Activated T-helper 2 cell treated with anti-CD3 and anti-CD28 coated beads, Interferon-gamma antibody, Interleukin-2, Interleukin-4, amounts not matched to agents 10 μg/mL and 5 μg/mL and 100 μg/mL, durations not matched to agents 14 hours and 24 hours and 36 hours (primary cell): ENCODE measurements around the gene TM2D3. TPM values are rescaled to one million over a fixed set of nuclear protein-coding genes. Genes with fewer than 3 reads are reported as not detected.

ENCODE experiments used
- DNase-seq: peaks from one replicate; pipeline ENCODE4 v3.0.0; 2021; ENCODE audit warnings: low spot score
- H3K27ac Mint-ChIP-seq: one replicate; pipeline ENCODE4 v1.8.0; 2021; ENCODE audit warnings: mixed read lengths
- H3K27me3 Mint-ChIP-seq: one replicate; pipeline ENCODE4 v1.8.0; 2021; ENCODE audit warnings: low read depth, mixed read lengths
- H3K36me3 Mint-ChIP-seq: one replicate; pipeline ENCODE4 v1.8.0; 2021; ENCODE audit warnings: low read depth, mixed read lengths
- H3K4me1 Mint-ChIP-seq: one replicate; pipeline ENCODE4 v1.8.0; 2021; ENCODE audit warnings: low read depth, mixed read lengths
- H3K4me3 Mint-ChIP-seq: one replicate; pipeline ENCODE4 v1.8.0; 2021; ENCODE audit warnings: low read depth, mild to moderate bottlenecking, moderate library complexity, mixed read lengths
- H3K9me3 Mint-ChIP-seq: one replicate; pipeline ENCODE4 v1.8.0; 2021; ENCODE audit warnings: mixed read lengths
- intact Hi-C: fragments of 100-400 bp; cut with micrococcal nuclease; formaldehyde crosslinking; loops from one replicate; pipeline ENCODE4 v1.15.1; 2023
- total RNA-seq: library from RNA; stranded (reverse); gene quantifications from 2 replicates; pipeline ENCODE4 v1.2.3, GENCODE V29; 2022

TM2D3 gene
- total RNA-seq, 1 donor from 2014 or later, result 42.6 TPM

DNA sequence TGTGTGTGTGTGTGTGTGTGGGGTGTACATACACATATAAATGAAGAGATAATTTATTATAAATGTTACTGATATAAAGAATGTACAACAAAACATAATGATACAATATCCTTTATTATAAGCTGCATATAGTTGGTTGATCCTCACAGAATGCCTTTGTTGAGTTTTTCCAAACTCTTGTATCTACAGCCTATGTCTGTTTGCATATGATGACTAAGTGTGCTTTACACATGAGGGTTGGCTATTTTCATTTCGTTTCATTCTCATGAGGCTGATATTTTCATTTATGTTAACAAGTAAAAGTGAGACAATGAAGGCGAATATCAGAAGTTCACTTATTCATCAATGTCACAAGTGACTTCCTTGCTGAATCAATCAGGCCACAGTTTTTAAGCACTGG lies 45.1 kb downstream of the TM2D3 start:
- Mint-ChIP-seq H3K36me3 (no peaks in the 10 kb centered on the region), H3K27ac (no peak overlapping the region), H3K9me3 (no peaks in the 10 kb centered on the region), H3K4me1 (no peaks in the 10 kb centered on the region), H3K4me3 (no peak overlapping the region), H3K27me3 (no peaks in the 10 kb centered on the region)
- DNase-seq, result no peak
- intact Hi-C loops, result no loop called here

GRCh38 chr15:101604124-101604874 lies 47.9 kb downstream of the TM2D3 start:
- intact Hi-C loops, result no loop called here
- no peaks in the 10 kb centered on the region for H3K36me3 Mint-ChIP-seq
- no peaks in the 10 kb centered on the region for H3K9me3 Mint-ChIP-seq
- H3K27me3 Mint-ChIP-seq, result peaks cover 7% of the 10 kb centered on the region
- no peaks in the 10 kb centered on the region for H3K4me1 Mint-ChIP-seq
- no peak for DNase-seq
- no peak overlapping the region for H3K27ac Mint-ChIP-seq
- H3K4me3 Mint-ChIP-seq, result no peak overlapping the region

- Mint-ChIP-seq H3K36me3 (no peaks in the 10 kb centered on the region), H3K27me3 (peaks cover 11% of the 10 kb centered on the region), H3K4me3 (no peak overlapping the region), H3K9me3 (peaks cover 4% of the 10 kb centered on the region), H3K27ac (no peak overlapping the region), H3K4me1 (no peaks in the 10 kb centered on the region)
- intact Hi-C loops, result no loop called here
- no peak for DNase-seq
These were observed 49.4 kb downstream of the TM2D3 start for GRCh38 chr15:101602801-101603200.

- intact Hi-C loops, result no loop called here
These were observed 52.1 kb downstream of the TM2D3 start for GRCh38 chr15:101600035-101600434.

DNA sequence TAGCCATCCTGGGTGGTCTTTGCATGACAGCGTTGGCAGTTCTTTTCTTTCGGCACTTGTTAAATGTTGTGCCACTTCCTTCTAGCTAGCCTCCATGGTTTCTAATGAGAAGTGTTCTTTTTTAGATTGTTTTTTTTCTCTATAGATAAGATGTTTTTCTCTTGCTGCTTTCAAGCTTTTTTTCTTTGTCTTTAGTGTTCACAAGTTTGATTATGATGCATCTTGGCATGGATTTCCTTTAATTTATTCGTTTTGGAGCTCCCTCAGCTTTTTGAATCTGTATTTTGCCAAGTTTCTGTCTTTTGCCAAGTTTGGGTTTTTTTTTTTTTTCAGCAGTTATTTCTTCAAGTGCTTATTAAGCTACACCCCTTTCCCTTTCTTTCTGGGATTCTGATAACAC lies 53.1 kb downstream of the TM2D3 start:
- Mint-ChIP-seq H3K27ac (no peak overlapping the region), H3K36me3 (no peaks in the 10 kb centered on the region), H3K9me3 (peaks cover 12% of the 10 kb centered on the region), H3K4me3 (no peak overlapping the region), H3K27me3 (peaks cover 16% of the 10 kb centered on the region), H3K4me1 (no peaks in the 10 kb centered on the region)
- DNase-seq, result no peak
- intact Hi-C loops, result no loop called here

More at GRCh38 chr15:101600035-101600434, 52.1 kb downstream of the TM2D3 start:
- Mint-ChIP-seq H3K27me3 (peaks cover 16% of the 10 kb centered on the region), H3K4me3 (no peak overlapping the region), H3K36me3 (no peaks in the 10 kb centered on the region), H3K27ac (no peak overlapping the region), H3K9me3 (peaks cover 12% of the 10 kb centered on the region), H3K4me1 (no peaks in the 10 kb centered on the region)
- no peak for DNase-seq

- DNase-seq, result no peak
- no peak overlapping the region for H3K4me3 Mint-ChIP-seq
- H3K9me3 Mint-ChIP-seq, result peaks cover 12% of the 10 kb centered on the region
- no peaks in the 10 kb centered on the region for H3K36me3 Mint-ChIP-seq
- H3K27me3 Mint-ChIP-seq, result peaks cover 16% of the 10 kb centered on the region
- intact Hi-C loops, result no loop called here
- no peaks in the 10 kb centered on the region for H3K4me1 Mint-ChIP-seq
- H3K27ac Mint-ChIP-seq, result no peak overlapping the region
These were observed 54.7 kb downstream of the TM2D3 start for GRCh38 chr15:101597360-101597928.

GRCh38 chr15:101596633-101597032 lies 55.5 kb downstream of the TM2D3 start:
- no peak overlapping the region for H3K4me3 Mint-ChIP-seq
- no peak overlapping the region for H3K27ac Mint-ChIP-seq
- H3K36me3 Mint-ChIP-seq, result no peaks in the 10 kb centered on the region
- peaks cover 18% of the 10 kb centered on the region for H3K27me3 Mint-ChIP-seq
- no peaks in the 10 kb centered on the region for H3K4me1 Mint-ChIP-seq
- H3K9me3 Mint-ChIP-seq, result peaks cover 12% of the 10 kb centered on the region
- intact Hi-C loops, result no loop called here
- DNase-seq, result no peak

Other genes with a start within 250 kb of the TM2D3 start
- gene PCSK6, start 162.7 kb downstream of the TM2D3 start, total RNA-seq, result 0.83 and 1.9 TPM in 2 replicates
- 14.1 and 14.5 TPM in 2 replicates for gene TARS3, start 72.1 kb upstream of the TM2D3 start, total RNA-seq
- not detected in 2 replicates for gene OR4F6, start 151.1 kb upstream of the TM2D3 start, total RNA-seq
- gene OR4F15, start 159.8 kb upstream of the TM2D3 start, total RNA-seq, result not detected in 2 replicates